GM12873 (cell line): ENCODE data around the gene MYOM1.

Experiments
- TF ChIP-seq, protein P1 (sequence below): IDR thresholded peaks from 2 replicates; pipeline ENCODE4 v1.5.1; 2012; ENCODE audit warnings: low read depth, mild to moderate bottlenecking, moderate library complexity, low read length, control low read depth; ENCODE audit not compliant: insufficient read depth; ENCODE audit errors: missing control alignments

The MYOM1 gene

DNA sequence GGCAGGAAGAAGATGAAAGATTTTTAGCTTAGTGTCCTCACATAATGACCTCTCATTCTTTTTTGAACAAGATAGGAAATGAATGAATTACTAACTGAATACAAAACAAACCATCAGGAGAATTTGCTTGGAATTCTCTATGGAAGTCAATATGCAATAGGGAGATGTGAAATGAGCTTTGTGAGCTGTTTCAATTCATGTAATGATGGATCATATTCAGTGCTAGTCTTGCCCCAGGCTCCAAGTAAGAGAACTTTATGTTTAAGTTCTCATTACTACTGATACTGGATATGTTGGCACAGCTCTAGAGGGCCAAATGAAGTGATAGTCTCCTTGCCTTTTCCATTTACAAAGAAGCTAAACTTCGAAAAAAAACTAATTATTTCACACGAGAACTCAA is 29.2 kb downstream of the MYOM1 start:
- TF ChIP-seq, protein P1, sequence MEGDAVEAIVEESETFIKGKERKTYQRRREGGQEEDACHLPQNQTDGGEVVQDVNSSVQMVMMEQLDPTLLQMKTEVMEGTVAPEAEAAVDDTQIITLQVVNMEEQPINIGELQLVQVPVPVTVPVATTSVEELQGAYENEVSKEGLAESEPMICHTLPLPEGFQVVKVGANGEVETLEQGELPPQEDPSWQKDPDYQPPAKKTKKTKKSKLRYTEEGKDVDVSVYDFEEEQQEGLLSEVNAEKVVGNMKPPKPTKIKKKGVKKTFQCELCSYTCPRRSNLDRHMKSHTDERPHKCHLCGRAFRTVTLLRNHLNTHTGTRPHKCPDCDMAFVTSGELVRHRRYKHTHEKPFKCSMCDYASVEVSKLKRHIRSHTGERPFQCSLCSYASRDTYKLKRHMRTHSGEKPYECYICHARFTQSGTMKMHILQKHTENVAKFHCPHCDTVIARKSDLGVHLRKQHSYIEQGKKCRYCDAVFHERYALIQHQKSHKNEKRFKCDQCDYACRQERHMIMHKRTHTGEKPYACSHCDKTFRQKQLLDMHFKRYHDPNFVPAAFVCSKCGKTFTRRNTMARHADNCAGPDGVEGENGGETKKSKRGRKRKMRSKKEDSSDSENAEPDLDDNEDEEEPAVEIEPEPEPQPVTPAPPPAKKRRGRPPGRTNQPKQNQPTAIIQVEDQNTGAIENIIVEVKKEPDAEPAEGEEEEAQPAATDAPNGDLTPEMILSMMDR = no peak

DNA sequence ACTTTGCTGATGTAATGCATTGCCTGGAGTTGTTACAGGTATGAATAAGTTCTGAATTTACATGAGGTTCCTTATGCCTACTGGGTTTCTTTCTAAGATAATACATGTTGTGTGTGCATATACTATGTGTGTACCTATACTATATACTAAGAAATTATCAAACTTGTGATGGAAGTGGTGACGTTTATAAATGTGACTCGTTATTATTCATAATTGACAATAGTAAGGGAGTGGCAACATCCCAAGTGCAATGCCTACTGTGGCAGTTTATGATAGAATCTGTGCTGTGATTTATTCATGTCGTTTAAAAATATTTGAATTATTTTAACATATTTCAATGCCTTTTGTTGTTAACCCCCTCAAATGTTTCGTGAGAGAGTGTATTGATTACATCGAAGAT is 29.9 kb downstream of the MYOM1 start:
- TF ChIP-seq, protein P1 = no peak

DNA sequence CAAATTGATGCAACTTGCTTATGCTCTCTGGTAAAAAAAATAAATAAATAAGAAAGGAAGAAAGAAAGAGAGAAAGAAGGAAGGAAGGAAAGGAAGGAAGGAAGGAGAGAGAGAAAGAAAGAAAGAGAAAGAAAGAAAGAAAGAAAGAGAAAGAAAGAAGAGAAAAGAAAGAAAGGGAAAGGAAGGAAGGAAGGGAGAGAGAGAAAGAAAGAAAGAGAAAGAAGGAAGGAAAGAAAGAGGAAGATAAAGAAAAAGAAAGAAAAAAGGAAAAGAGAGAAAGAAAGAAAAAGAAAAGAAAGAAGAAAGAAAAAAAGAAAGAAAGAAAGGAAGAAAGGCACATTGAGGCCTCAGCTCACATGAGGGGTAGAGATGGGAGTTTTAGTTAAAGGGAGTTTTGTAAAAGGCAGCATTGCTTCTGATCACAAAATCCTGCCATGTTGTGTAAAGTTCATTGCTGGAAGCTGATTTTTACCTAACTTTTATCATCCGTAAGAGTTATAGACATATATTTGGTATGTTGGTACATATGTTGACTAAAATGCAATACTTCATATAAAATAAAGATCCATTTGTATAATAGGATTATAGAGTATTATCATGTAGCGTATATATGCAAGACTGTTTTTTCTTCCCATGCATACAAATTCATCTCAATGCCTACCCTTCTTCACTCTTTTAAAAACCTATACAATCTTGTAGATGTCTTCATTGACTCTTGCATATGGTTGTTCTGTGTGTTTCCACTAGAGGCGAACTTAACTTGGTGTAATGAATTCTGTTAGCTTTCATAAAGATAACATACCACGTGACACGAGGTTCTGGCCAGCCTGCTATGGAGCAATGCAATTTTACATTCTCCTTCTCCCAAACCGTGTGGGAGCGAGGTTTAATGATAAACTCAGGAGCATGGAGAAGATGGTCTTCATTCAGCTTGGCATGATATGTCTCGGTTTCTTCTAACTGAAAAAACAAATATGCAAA is 32.8 kb downstream of the MYOM1 start:
- TF ChIP-seq, protein P1 = no peak

DNA sequence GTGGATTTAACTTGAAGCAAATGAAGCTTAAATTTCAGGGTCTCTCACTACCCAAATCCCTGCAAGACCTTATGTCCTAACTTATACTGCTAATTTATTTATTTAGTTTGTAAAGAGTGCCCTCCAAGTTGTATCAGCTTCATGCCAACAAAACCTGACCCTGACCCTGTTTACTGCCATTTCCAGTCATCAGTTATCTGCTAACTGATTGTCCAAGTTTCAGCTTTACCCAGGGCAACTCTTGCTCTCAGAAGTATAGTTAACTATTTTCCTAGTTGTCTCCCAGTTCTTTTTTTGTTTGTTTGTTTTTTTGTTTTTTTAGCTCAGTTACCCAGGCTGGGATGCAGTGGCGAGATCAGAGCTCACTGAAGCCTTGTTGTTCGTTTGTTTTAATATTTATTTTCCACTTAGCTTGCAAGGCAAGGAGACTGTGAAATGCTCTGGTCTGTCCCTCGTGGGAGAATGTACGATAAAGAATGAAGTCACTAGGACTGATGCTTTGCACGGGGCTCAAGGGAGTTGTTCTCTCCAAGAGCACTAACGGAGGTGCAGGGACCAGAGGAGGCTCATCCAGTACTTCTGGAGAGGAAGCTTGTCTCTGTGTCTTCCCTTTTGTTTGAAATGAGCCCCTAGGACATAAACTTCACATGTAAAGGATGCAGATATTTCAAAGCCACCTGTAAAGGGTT is 35.3 kb downstream of the MYOM1 start:
- TF ChIP-seq, protein P1 = no peak

DNA sequence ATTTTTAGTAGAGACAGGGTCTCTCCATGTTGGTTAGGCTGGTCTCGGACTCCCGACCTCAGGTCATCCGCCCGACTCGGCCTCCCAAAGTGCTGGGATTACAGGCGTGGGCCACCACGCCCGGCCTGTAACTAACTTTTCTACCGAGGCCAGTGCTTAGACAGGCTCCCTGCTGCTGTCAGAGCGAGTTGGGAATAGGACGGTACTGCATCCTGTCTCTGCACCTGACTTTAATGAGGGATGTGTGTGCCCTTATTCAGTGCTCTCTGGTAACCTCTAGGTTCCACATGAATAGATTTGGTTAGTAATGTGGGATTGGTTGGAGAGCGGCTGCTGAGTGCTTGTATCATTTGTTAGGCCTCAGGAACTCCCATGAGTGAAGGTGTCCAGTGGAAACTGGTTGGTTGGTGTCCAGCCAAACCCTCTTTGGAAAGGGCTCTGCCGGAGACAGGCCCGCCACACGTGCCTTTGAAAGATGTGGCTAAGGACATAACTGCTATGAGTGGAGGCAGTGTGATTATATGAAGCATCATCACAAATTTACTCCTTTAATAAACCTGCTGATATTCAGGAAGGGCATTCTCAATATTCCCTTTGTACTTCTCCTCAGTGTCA is 36.6 kb downstream of the MYOM1 start:
- TF ChIP-seq, protein P1 = no peak

DNA sequence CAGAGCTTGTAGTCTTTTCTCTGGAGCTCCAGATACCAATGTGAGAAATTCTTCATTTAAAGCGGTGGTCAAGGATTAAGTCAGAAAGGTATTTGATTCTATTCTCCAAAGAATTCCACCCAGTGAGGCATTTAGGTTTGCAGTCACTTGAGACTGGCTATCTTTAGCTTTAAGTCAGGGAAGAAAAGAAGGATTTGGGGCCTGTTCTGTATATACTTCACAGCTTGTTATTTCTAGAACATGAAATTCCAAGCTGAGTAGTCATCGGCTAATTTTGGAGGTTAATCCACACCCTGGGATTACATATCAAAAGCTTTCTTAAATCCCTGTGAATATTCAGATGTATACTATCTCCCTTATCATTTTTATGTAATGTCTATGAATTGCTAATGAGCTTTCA is 39.4 kb downstream of the MYOM1 start:
- TF ChIP-seq, protein P1 = no peak

DNA sequence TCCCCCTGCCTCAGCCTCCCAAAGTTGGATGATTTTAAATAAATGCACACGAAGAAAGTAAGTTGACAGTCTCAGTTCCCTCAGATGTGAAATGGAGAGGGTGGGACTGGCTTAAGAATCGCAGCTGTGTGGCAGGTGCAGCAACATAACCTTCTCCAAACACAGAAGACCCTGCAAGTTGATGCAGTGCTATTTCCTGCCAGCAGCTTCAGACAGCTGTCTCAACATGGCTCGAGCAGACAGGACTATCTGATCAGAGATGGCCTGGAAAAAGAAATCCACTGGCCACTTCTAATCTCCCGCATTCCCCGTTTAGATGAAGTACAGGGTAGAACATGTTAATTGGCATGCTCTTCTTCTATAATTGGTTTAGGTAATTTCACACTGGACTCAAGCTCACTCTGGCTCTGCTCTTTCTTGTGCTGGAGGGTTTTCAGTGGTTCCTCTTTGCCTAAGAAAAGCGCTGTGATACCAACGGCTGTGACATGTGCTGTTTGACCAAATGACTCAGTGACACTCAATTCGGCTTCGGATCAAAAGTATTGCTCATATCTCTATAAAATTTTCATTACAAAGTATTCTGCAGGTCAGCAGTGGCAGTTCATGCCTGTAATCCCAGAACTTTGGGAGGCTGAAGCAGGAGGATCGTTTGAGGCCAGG is 40.2 kb downstream of the MYOM1 start:
- TF ChIP-seq, protein P1 = no peak
